ENCODE data around the gene PATE4.
"Not testable (repeated sequence)": the region's sequence is repeated elsewhere in the genome, so short reads cannot be mapped to it uniquely, and the experiment has no call there.

The PATE4 gene
- 0 reads per million in 2 donors for total RNA-seq

GRCh38 chr11:125833016-125833415 is at the start of gene PATE4:
Gene PATE4, plus strand, starts transcription at chr11:125833316. Its CDS starts 44 bp downstream, at chr11:125833360.
- DNase-seq, result no peak

GRCh38 chr11:125784678-125785077 is 48.4 kb upstream of the PATE4 start:
- no peak for DNase-seq

- no peak for DNase-seq
These were observed 45.3 kb upstream of the PATE4 start, which contains the start of gene PATE3 for GRCh38 chr11:125787827-125788226. Gene PATE3, plus strand, starts transcription at chr11:125788127. Its CDS starts 25 bp downstream, at chr11:125788152.

- no peak for DNase-seq
These were observed 42.3 kb upstream of the PATE4 start for GRCh38 chr11:125790825-125791224.

- no peak for DNase-seq
These were observed 35.5 kb upstream of the PATE4 start for GRCh38 chr11:125797641-125798040.

GRCh38 chr11:125799808-125800207 is 33.3 kb upstream of the PATE4 start:
- DNase-seq, result no peak

- DNase-seq, result no peak
These were observed 30.7 kb upstream of the PATE4 start for GRCh38 chr11:125802387-125802786.

GRCh38 chr11:125807909-125808308 is 25.2 kb upstream of the PATE4 start:
- no peak for DNase-seq

- no peak for DNase-seq
These were observed 2.6 kb downstream of the PATE4 start for GRCh38 chr11:125835748-125836147.

- DNase-seq, result no peak
These were observed 9.3 kb downstream of the PATE4 start for GRCh38 chr11:125842321-125842948.

GRCh38 chr11:125846188-125846587 is 13.1 kb downstream of the PATE4 start:
- DNase-seq, result no peak

GRCh38 chr11:125857670-125858069 is 24.6 kb downstream of the PATE4 start:
- not testable (repeated sequence) for DNase-seq

GRCh38 chr11:125862786-125863185 is 29.7 kb downstream of the PATE4 start:
- DNase-seq, result not testable (repeated sequence)

- DNase-seq, result not testable (repeated sequence)
These were observed 32.2 kb downstream of the PATE4 start for GRCh38 chr11:125865354-125865753.

GRCh38 chr11:125869521-125869920 is 36.4 kb downstream of the PATE4 start:
- no peak for DNase-seq

- no peak for DNase-seq
These were observed 38.4 kb downstream of the PATE4 start for GRCh38 chr11:125871391-125872137.

GRCh38 chr11:125872138-125872491 is 39.0 kb downstream of the PATE4 start:
- no peak for DNase-seq

GRCh38 chr11:125873881-125874555 is 40.9 kb downstream of the PATE4 start:
- DNase-seq, result no peak

GRCh38 chr11:125874556-125875124 is 41.5 kb downstream of the PATE4 start:
- DNase-seq, result no peak

GRCh38 chr11:125881291-125881690 is 48.2 kb downstream of the PATE4 start:
- DNase-seq, result no peak

- no peak for DNase-seq
These were observed 50.3 kb downstream of the PATE4 start for GRCh38 chr11:125883375-125883774.

GRCh38 chr11:125886997-125887372 is 53.9 kb downstream of the PATE4 start:
- DNase-seq, result peak; percentile 45

Data from activated gamma-delta T cell (primary cell).